IPS-18a (cell line): ENCODE results near the gene GTF2I.
"Not testable (repeated sequence)": the region's sequence is repeated elsewhere in the genome, so short reads cannot be mapped to it uniquely, and the experiment has no call there.

ENCODE experiments used
- H3K27ac ChIP-seq: one replicate; pipeline ENCODE4 v1.5.1; 2013; ENCODE audit warnings: low read length
- H3K27me3 ChIP-seq: one replicate; pipeline ENCODE4 v1.6.1; 2013; ENCODE audit warnings: mild to moderate bottlenecking, low read length; ENCODE audit not compliant: control insufficient read depth, insufficient read depth
- H3K36me3 ChIP-seq: one replicate; pipeline ENCODE4 v1.6.1; 2013; ENCODE audit warnings: low read depth, low read length; ENCODE audit not compliant: control insufficient read depth
- H3K4me1 ChIP-seq: one replicate; pipeline ENCODE4 v1.6.1; 2013; ENCODE audit warnings: low read depth, low read length; ENCODE audit not compliant: control insufficient read depth
- H3K4me3 ChIP-seq: one replicate; pipeline ENCODE4 v1.5.1; 2013; ENCODE audit warnings: low read length
- H3K9ac ChIP-seq: one replicate; pipeline ENCODE4 v1.6.1; 2013; ENCODE audit warnings: mild to moderate bottlenecking, low read length, moderate library complexity
- H3K9me3 ChIP-seq: one replicate; pipeline ENCODE4 v1.6.1; 2013; ENCODE audit warnings: low read depth, low read length; ENCODE audit not compliant: control insufficient read depth

The GTF2I gene

GRCh38 chr7:74658178-74659004, 873 bp downstream of the GTF2I start:
- Histone ChIP-seq H3K9ac (peak overlapping the region; percentile 97), H3K36me3 (no peaks in the 10 kb centered on the region), H3K9me3 (no peaks in the 10 kb centered on the region), H3K4me1 (peaks cover 41% of the 10 kb centered on the region), H3K4me3 (peak overlapping the region; percentile 93), H3K27me3 (no peaks in the 10 kb centered on the region), H3K27ac (peak overlapping the region; percentile 94)

GRCh38 chr7:74660202-74660601, 2.7 kb downstream of the GTF2I start:
- H3K9me3 ChIP-seq, H3K36me3 ChIP-seq, H3K27me3 ChIP-seq: not testable (repeated sequence)
- peaks cover 48% of the 10 kb centered on the region for H3K4me1 ChIP-seq
- peak overlapping the region; percentile 85 for H3K27ac ChIP-seq
- H3K9ac ChIP-seq, result peak overlapping the region; percentile 54
- peak overlapping the region; percentile 59 for H3K4me3 ChIP-seq

DNA sequence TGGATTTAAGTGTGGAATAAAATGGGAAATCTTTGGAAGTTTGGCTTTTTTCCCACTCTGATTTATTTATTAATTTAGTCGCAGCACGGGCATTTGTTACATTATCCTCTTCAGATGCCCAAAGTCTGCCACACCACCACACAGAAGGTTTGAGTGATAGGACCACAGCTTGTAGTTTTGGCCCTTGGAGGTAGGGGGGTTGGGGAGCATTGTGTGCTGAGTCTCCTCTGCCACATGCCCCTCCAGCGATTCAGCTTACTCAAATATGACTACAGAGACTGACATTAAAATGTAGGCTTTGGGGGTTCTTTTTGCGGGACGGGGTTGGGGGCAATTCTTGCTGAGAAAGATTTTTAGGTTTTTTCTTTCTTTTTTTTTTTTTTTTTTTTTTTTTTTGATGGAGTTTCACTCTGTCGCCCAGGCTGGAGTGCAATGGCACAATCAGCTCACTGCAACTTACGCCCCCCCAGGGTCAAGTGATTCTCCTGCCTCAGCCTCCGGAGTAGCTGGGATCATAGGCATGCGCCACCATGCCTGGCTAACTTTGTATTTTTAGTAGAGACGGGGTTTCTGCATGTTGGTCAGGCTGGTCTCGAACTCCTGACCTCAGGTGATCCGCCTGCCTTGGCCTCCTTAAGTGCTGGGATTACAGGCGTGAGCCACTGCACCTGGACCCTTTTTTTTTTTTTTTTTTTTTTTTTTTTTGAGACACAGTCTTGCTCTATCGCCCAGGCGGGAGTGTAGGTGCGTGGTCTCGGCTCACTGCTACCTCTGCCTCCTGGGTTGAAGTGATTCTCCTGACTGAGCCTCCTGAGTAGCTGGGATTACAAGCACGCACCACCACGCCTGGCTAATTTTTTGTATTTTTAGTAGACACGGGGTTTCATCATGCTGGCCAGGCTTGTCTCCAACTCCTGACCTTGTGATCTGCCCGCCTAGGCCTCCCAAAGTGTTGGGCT, 4.6 kb downstream of the GTF2I start:
- peak overlapping the region; percentile 59 for H3K27ac ChIP-seq
- H3K9ac ChIP-seq, result peak overlapping the region; percentile 28

GRCh38 chr7:74665296-74665938, 7.9 kb downstream of the GTF2I start:
- no peak overlapping the region for H3K9ac ChIP-seq
- peaks cover 30% of the 10 kb centered on the region for H3K4me1 ChIP-seq
- no peaks in the 10 kb centered on the region for H3K9me3 ChIP-seq
- H3K27me3 ChIP-seq, result no peaks in the 10 kb centered on the region
- no peak overlapping the region for H3K4me3 ChIP-seq
- H3K36me3 ChIP-seq, result peaks cover 9% of the 10 kb centered on the region
- no peak overlapping the region for H3K27ac ChIP-seq

More for the DNA sequence above, 4.6 kb downstream of the GTF2I start:
- H3K36me3 ChIP-seq, H3K27me3 ChIP-seq, H3K9me3 ChIP-seq: not testable (repeated sequence)
- Histone ChIP-seq H3K4me3 (peak overlapping the region; percentile 27), H3K4me1 (peaks cover 36% of the 10 kb centered on the region)

- not testable (repeated sequence) for H3K27me3 ChIP-seq, H3K36me3 ChIP-seq, H3K9ac ChIP-seq, H3K27ac ChIP-seq, H3K9me3 ChIP-seq, H3K4me3 ChIP-seq
- H3K4me1 ChIP-seq, result peaks cover 18% of the 10 kb centered on the region
Measured at GRCh38 chr7:74667013-74667412, 9.5 kb downstream of the GTF2I start.

DNA sequence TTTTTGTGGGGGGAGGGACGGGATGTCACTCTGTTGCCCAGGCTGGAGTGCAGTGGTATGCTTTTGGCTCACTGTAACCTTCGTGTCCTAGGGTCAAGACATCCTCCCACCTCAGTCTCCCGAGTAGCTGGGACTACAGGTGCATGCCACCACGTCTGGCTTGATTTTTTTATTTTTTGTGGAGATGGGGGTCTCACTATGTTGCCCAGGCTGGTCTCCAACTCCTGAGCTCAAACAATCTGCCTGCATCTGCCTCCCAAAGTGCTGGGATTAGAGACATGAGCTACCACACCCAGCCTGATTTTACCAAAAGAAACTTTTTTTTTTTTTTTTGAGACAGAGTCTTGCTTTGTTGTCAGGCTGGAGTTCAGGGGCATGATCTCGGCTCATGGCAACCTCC, 10.0 kb downstream of the GTF2I start:
- peaks cover 16% of the 10 kb centered on the region for H3K4me1 ChIP-seq
- H3K27me3 ChIP-seq, H3K9ac ChIP-seq, H3K27ac ChIP-seq, H3K36me3 ChIP-seq, H3K4me3 ChIP-seq, H3K9me3 ChIP-seq: not testable (repeated sequence)

GRCh38 chr7:74671602-74672001, 14.1 kb downstream of the GTF2I start:
- Histone ChIP-seq H3K27me3 (no peaks in the 10 kb centered on the region), H3K4me3 (no peak overlapping the region), H3K36me3 (peaks cover 11% of the 10 kb centered on the region), H3K4me1 (no peaks in the 10 kb centered on the region), H3K27ac (no peak overlapping the region), H3K9ac (no peak overlapping the region), H3K9me3 (no peaks in the 10 kb centered on the region)

GRCh38 chr7:74672343-74672915, 14.9 kb downstream of the GTF2I start:
- Histone ChIP-seq H3K36me3 (peaks cover 14% of the 10 kb centered on the region), H3K4me3 (no peak overlapping the region), H3K9ac (no peak overlapping the region), H3K27me3 (no peaks in the 10 kb centered on the region), H3K4me1 (no peaks in the 10 kb centered on the region), H3K27ac (no peak overlapping the region), H3K9me3 (no peaks in the 10 kb centered on the region)

GRCh38 chr7:74674166-74674565, 16.6 kb downstream of the GTF2I start:
- no peak overlapping the region for H3K4me3 ChIP-seq
- no peak overlapping the region for H3K27ac ChIP-seq
- no peaks in the 10 kb centered on the region for H3K27me3 ChIP-seq
- no peaks in the 10 kb centered on the region for H3K9me3 ChIP-seq
- H3K9ac ChIP-seq, result no peak overlapping the region
- H3K36me3 ChIP-seq, result peaks cover 18% of the 10 kb centered on the region
- H3K4me1 ChIP-seq, result no peaks in the 10 kb centered on the region

- Histone ChIP-seq H3K4me3 (no peak overlapping the region), H3K4me1 (no peaks in the 10 kb centered on the region), H3K9ac (no peak overlapping the region), H3K36me3 (peaks cover 11% of the 10 kb centered on the region), H3K9me3 (no peaks in the 10 kb centered on the region), H3K27me3 (no peaks in the 10 kb centered on the region), H3K27ac (no peak overlapping the region)
Measured at GRCh38 chr7:74682829-74683228, 25.3 kb downstream of the GTF2I start.

DNA sequence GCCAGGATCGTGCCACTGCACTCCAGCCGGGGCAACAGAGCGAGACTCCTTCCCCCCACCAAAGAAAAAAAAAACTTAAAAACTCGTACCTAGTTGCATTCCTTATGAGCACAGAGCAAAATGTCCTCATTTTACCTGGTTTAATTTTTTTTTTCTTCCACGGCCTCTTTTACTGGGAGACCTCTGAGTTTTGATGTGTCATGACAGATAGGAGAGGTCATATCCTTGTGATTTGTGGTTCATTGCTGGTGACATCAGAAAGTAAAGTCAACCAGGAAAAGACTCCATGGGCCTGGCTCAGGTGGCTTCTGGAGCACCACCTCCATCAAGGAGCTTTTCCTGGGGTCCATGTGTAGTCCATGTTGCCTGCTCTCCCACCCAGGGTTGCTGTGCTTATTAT, 26.3 kb downstream of the GTF2I start:
- Histone ChIP-seq H3K9ac (no peak overlapping the region), H3K4me1 (no peaks in the 10 kb centered on the region), H3K27ac (no peak overlapping the region), H3K27me3 (no peaks in the 10 kb centered on the region), H3K9me3 (no peaks in the 10 kb centered on the region), H3K4me3 (no peak overlapping the region), H3K36me3 (peaks cover 10% of the 10 kb centered on the region)
